ENCODE measurements around the gene RNF20. TPM values are rescaled to one million over a fixed set of nuclear protein-coding genes. Genes with fewer than 3 reads are reported as not detected.

Gene RNF20
- polyA plus RNA-seq, 1 donor (not counting 4 experiments of a cell fraction or from before 2014, with no cell fraction given), result 28.8 TPM

GRCh38 chr9:101485924-101486692, 47.5 kb upstream of the RNF20 start:
- TF ChIP-seq CTCF (optimal IDR thresholded peaks at IDR 0.05 in 1 of 3, IDR thresholded peaks at IDR 0.05 in 1 of 3, conservative IDR thresholded peaks at IDR 0.05 in 1 of 3; ENCODE audit: extremely low read depth in 1 of 3, insufficient read depth in 2 of 3, low read length in 3 of 3) (no peak), EZH2 (IDR thresholded peaks at IDR 0.05; ENCODE audit: low read length) (no peak)
- no peaks in the 10 kb centered on the region for H3K9me1 ChIP-seq (ENCODE audit: control insufficient read depth, extremely low read depth, insufficient read depth, low read length)
- peak overlapping the region; percentile 89 for H2AFZ ChIP-seq (ENCODE audit: control insufficient read depth, low read length)
- H3K27ac ChIP-seq (ENCODE audit: control insufficient read depth, insufficient read depth, low read length), result peak overlapping the region; percentile 66
- H4K20me1 ChIP-seq (ENCODE audit: control insufficient read depth, extremely low read depth, insufficient read depth, low read length), result no peaks in the 10 kb centered on the region
- peaks cover 5% of the 10 kb centered on the region for H3K79me2 ChIP-seq (ENCODE audit: control insufficient read depth, insufficient read depth, low read length)
- no peaks in the 10 kb centered on the region for H3K9me3 ChIP-seq (ENCODE audit: control insufficient read depth, low read depth, low read length)
- peak overlapping the region; percentile 74 for H3K9ac ChIP-seq (ENCODE audit: control insufficient read depth, extremely low read depth, insufficient read depth, low read length)
- H3K4me3 ChIP-seq (ENCODE audit: control insufficient read depth in 2 of 3, extremely low read depth in 1 of 3, insufficient read depth in 2 of 3, low read depth in 1 of 3, low read length in 3 of 3), result peak overlapping the region; percentile 68 to 80 (median 72)
- dilution Hi-C loops (cut with MboI; ENCODE audit: extremely low pct_ligation_motif_present, low sequenced_read_pairs), result no loop called here
- no peaks in the 10 kb centered on the region for H3K27me3 ChIP-seq (ENCODE audit: control insufficient read depth, extremely low read depth, insufficient read depth, low read length)
- no peaks in the 10 kb centered on the region for H3K36me3 ChIP-seq (ENCODE audit: control insufficient read depth in 2 of 2, extremely low read depth in 1 of 2, insufficient read depth in 2 of 2, low read length in 2 of 2)
- FAIRE-seq, result no peak
- H3K4me2 ChIP-seq (ENCODE audit: control insufficient read depth, extremely low read depth, insufficient read depth, low read depth, low read length), result peak overlapping the region; percentile 85
- peaks cover 22% of the 10 kb centered on the region for H3K4me1 ChIP-seq (ENCODE audit: control insufficient read depth, extremely low read depth, insufficient read depth, low read length)
- DNase-seq (ENCODE audit: low read depth, low spot score), result no peak

GRCh38 chr9:101486693-101487442, 46.8 kb upstream of the RNF20 start:
- Histone ChIP-seq H3K9ac (ENCODE audit: control insufficient read depth, extremely low read depth, insufficient read depth, low read length) (peak overlapping the region; percentile 74), H3K27me3 (ENCODE audit: control insufficient read depth, extremely low read depth, insufficient read depth, low read length) (no peaks in the 10 kb centered on the region), H3K4me2 (ENCODE audit: control insufficient read depth, extremely low read depth, insufficient read depth, low read depth, low read length) (peak overlapping the region; percentile 85), H3K9me3 (ENCODE audit: control insufficient read depth, low read depth, low read length) (no peaks in the 10 kb centered on the region), H3K36me3 (ENCODE audit: control insufficient read depth in 2 of 2, extremely low read depth in 1 of 2, insufficient read depth in 2 of 2, low read length in 2 of 2) (no peaks in the 10 kb centered on the region), H4K20me1 (ENCODE audit: control insufficient read depth, extremely low read depth, insufficient read depth, low read length) (no peaks in the 10 kb centered on the region), H3K4me1 (ENCODE audit: control insufficient read depth, extremely low read depth, insufficient read depth, low read length) (peaks cover 14% of the 10 kb centered on the region), H3K9me1 (ENCODE audit: control insufficient read depth, extremely low read depth, insufficient read depth, low read length) (no peaks in the 10 kb centered on the region), H3K79me2 (ENCODE audit: control insufficient read depth, insufficient read depth, low read length) (peaks cover 5% of the 10 kb centered on the region), H3K27ac (ENCODE audit: control insufficient read depth, insufficient read depth, low read length) (peak overlapping the region; percentile 66), H2AFZ (ENCODE audit: control insufficient read depth, low read length) (peak overlapping the region; percentile 89), H3K4me3 (ENCODE audit: control insufficient read depth in 2 of 3, extremely low read depth in 1 of 3, insufficient read depth in 2 of 3, low read depth in 1 of 3, low read length in 3 of 3) (peak overlapping the region; percentile 68 to 80 (median 72))
- FAIRE-seq (peak; percentile 72), DNase-seq (ENCODE audit: low read depth, low spot score) (no peak)
- peak in 2 of 3 experiments; percentile 25 to 28 for TF ChIP-seq CTCF (optimal IDR thresholded peaks at IDR 0.05 in 1 of 3, IDR thresholded peaks at IDR 0.05 in 1 of 3, conservative IDR thresholded peaks at IDR 0.05 in 1 of 3; ENCODE audit: extremely low read depth in 1 of 3, insufficient read depth in 2 of 3, low read length in 3 of 3)
- TF ChIP-seq EZH2 (IDR thresholded peaks at IDR 0.05; ENCODE audit: low read length), result no peak
- dilution Hi-C loops (cut with MboI; ENCODE audit: extremely low pct_ligation_motif_present, low sequenced_read_pairs), result no loop called here

Measured in keratinocyte (primary cell).